ENCODE data around the gene SDS. TPM values are rescaled to one million over a fixed set of nuclear protein-coding genes. Genes with fewer than 3 reads are reported as not detected.

The SDS gene
- total RNA-seq, 1 donor from 2014 or later, result not detected

GRCh38 chr12:113365639-113366395 is 37.9 kb downstream of the SDS start:
- Mint-ChIP-seq H3K4me3 (no peak overlapping the region), H3K36me3 (peaks cover 4% of the 10 kb centered on the region), H3K4me1 (ENCODE audit: unreplicated experiment) (peaks cover 4% of the 10 kb centered on the region), H3K9me3 (no peaks in the 10 kb centered on the region), H3K27me3 (no peaks in the 10 kb centered on the region), H3K27ac (no peak overlapping the region)
- TF ChIP-seq CTCF (conservative IDR thresholded peaks at IDR 0.05), result no peak
- DNase-seq (ENCODE audit: extremely low spot score, unreplicated experiment), result no peak

GRCh38 chr12:113364698-113365097 is 39.0 kb downstream of the SDS start:
- Mint-ChIP-seq H3K9me3 (no peaks in the 10 kb centered on the region), H3K36me3 (peaks cover 4% of the 10 kb centered on the region), H3K27ac (no peak overlapping the region), H3K4me1 (ENCODE audit: unreplicated experiment) (peaks cover 4% of the 10 kb centered on the region), H3K27me3 (no peaks in the 10 kb centered on the region), H3K4me3 (no peak overlapping the region)
- no peak for TF ChIP-seq CTCF (conservative IDR thresholded peaks at IDR 0.05)
- no peak for DNase-seq (ENCODE audit: extremely low spot score, unreplicated experiment)

- TF ChIP-seq CTCF (conservative IDR thresholded peaks at IDR 0.05), result no peak
- H3K36me3 Mint-ChIP-seq, result peaks cover 4% of the 10 kb centered on the region
- H3K9me3 Mint-ChIP-seq, result no peaks in the 10 kb centered on the region
- no peaks in the 10 kb centered on the region for H3K27me3 Mint-ChIP-seq
- no peak overlapping the region for H3K27ac Mint-ChIP-seq
- peak overlapping the region; percentile 39 for H3K4me3 Mint-ChIP-seq
- peaks cover 10% of the 10 kb centered on the region for H3K4me1 Mint-ChIP-seq (ENCODE audit: unreplicated experiment)
- no peak for DNase-seq (ENCODE audit: extremely low spot score, unreplicated experiment)
Measured at GRCh38 chr12:113361574-113362370, 41.9 kb downstream of the SDS start.

GRCh38 chr12:113359939-113360748 is 43.5 kb downstream of the SDS start:
- peak overlapping the region; percentile 86 for H3K4me3 Mint-ChIP-seq
- no peak for DNase-seq (ENCODE audit: extremely low spot score, unreplicated experiment)
- H3K36me3 Mint-ChIP-seq, result peaks cover 4% of the 10 kb centered on the region
- peaks cover 10% of the 10 kb centered on the region for H3K4me1 Mint-ChIP-seq (ENCODE audit: unreplicated experiment)
- no peaks in the 10 kb centered on the region for H3K9me3 Mint-ChIP-seq
- no peak for TF ChIP-seq CTCF (conservative IDR thresholded peaks at IDR 0.05)
- no peaks in the 10 kb centered on the region for H3K27me3 Mint-ChIP-seq
- H3K27ac Mint-ChIP-seq, result no peak overlapping the region

GRCh38 chr12:113359133-113359938 is 44.4 kb downstream of the SDS start:
- Mint-ChIP-seq H3K9me3 (no peaks in the 10 kb centered on the region), H3K27me3 (no peaks in the 10 kb centered on the region), H3K27ac (peak overlapping the region; percentile 76), H3K36me3 (peaks cover 2% of the 10 kb centered on the region), H3K4me3 (peak overlapping the region; percentile 86), H3K4me1 (ENCODE audit: unreplicated experiment) (peaks cover 10% of the 10 kb centered on the region)
- DNase-seq (ENCODE audit: extremely low spot score, unreplicated experiment), result no peak
- TF ChIP-seq CTCF (conservative IDR thresholded peaks at IDR 0.05), result peak; percentile 34
